K562 (cell line): ENCODE data around the gene PRRT2. TPM values are rescaled to one million over a fixed set of nuclear protein-coding genes. Genes with fewer than 3 reads are reported as not detected.

Experiments used
- ATF7 ChIP-seq: fragments of 450-650 bp; IDR thresholded peaks from 2 replicates; pipeline ENCODE4 v1.7.1; 2014; ENCODE audit warnings: mild to moderate bottlenecking, moderate library complexity
- DMBX1 ChIP-seq: fragments of 250-450 bp; sonication (Bioruptor Pico); IDR thresholded peaks from 2 replicates; pipeline ENCODE4 v1.8.0; 2022; ENCODE audit warnings: inconsistent platforms, mild to moderate bottlenecking, moderate library complexity, borderline replicate concordance
- HDAC1 ChIP-seq, 2 experiments: fragments of 450-650 bp; IDR thresholded peaks; 2 replicates each; pipeline ENCODE4 v1.6.1; 2016 to 2017; ENCODE audit warnings: inconsistent platforms in 1 of 2, mild to moderate bottlenecking in 1 of 2, moderate library complexity in 1 of 2
- KDM4B ChIP-seq, 2 experiments: fragments of 450-650 bp in 1 of 2; sonication (generic) in 1 of 2; IDR thresholded peaks; 2 replicates each; pipeline ENCODE4 v1.6.1; 2016 to 2017; ENCODE audit warnings: borderline replicate concordance in 2 of 2, antibody characterized with exemption in 1 of 2, low read depth in 1 of 2, mild to moderate bottlenecking in 1 of 2
- KLF13 ChIP-seq: fragments of 450-650 bp; IDR thresholded peaks from 2 replicates; pipeline ENCODE4 v1.6.1; 2016; ENCODE audit warnings: missing genetic modification characterization, low read depth, mild to moderate bottlenecking, missing compliant biosample characterization, moderate library complexity, borderline replicate concordance
- MAZ ChIP-seq, 2 experiments: fragments of 450-650 bp in 1 of 2; sonication (generic) in 1 of 2; formaldehyde crosslinking; IDR thresholded peaks in 1 of 2; conservative IDR thresholded peaks in 1 of 2; 2 replicates each; pipeline versions ENCODE4 v1.4.0 to v1.5.0; 2020; ENCODE audit warnings: mild to moderate bottlenecking in 1 of 2, missing genetic modification reagents in 1 of 2
- MTA1 ChIP-seq: fragments of 450-650 bp; IDR thresholded peaks from 2 replicates; pipeline ENCODE4 v1.6.1; 2017; ENCODE audit warnings: borderline replicate concordance
- NONO ChIP-seq, 2 experiments: fragments of 200-400 bp in 1 of 2; fragments of 450-650 bp in 1 of 2; formaldehyde crosslinking in 1 of 2; IDR thresholded peaks; 2 replicates each; pipeline ENCODE4 v1.6.1; 2017; ENCODE audit warnings: low read depth in 2 of 2, mild to moderate bottlenecking in 2 of 2, moderate library complexity in 2 of 2, low read length in 1 of 2
- SMAD3 ChIP-seq: fragments of 450-650 bp; formaldehyde crosslinking; conservative IDR thresholded peaks from 2 replicates; pipeline ENCODE4 v1.4.0; 2020; ENCODE audit warnings: mild to moderate bottlenecking
- TAF15 ChIP-seq: fragments of 200-400 bp; formaldehyde crosslinking; IDR thresholded peaks from 2 replicates; pipeline ENCODE4 v1.6.1; 2017; ENCODE audit warnings: mild to moderate bottlenecking, low read depth, low read length, moderate library complexity
- XRCC4 ChIP-seq: IDR thresholded peaks from one replicate; pipeline ENCODE4 v1.6.1; 2011; ENCODE audit not compliant: insufficient read depth, insufficient read length; ENCODE audit errors: extremely low read depth
- YY1 ChIP-seq, 3 experiments: IDR thresholded peaks; 2 replicates each; pipeline ENCODE4 v1.6.1; 2011; ENCODE audit warnings: low read length in 2 of 3, mild to moderate bottlenecking in 2 of 3, moderate library complexity in 2 of 3, borderline replicate concordance in 1 of 3, control low read depth in 1 of 3, low read depth in 1 of 3; ENCODE audit not compliant: insufficient read depth in 3 of 3, insufficient replicate concordance in 2 of 3, control insufficient read depth in 1 of 3, insufficient read length in 1 of 3; ENCODE audit errors: extremely low read depth in 1 of 3
- ZBTB1 ChIP-seq: sonication (generic); formaldehyde crosslinking; IDR thresholded peaks from 2 replicates; pipeline ENCODE4 v1.8.1; 2023; ENCODE audit warnings: missing genetic modification reagents, low read depth, mild to moderate bottlenecking, borderline replicate concordance
- ZBTB26 ChIP-seq: fragments of 450-650 bp; formaldehyde crosslinking; IDR thresholded peaks from 2 replicates; pipeline ENCODE4 v1.4.0; 2022; ENCODE audit warnings: missing genetic modification characterization
- ZC3H4 ChIP-seq: sonication (generic); formaldehyde crosslinking; IDR thresholded peaks from 2 replicates; pipeline ENCODE4 v1.9.0; 2021; ENCODE audit warnings: missing genetic modification reagents, borderline replicate concordance
- ZFP1 ChIP-seq: fragments of 450-650 bp; formaldehyde crosslinking; IDR thresholded peaks from 2 replicates; pipeline ENCODE4 v1.4.0; 2020; ENCODE audit warnings: mild to moderate bottlenecking, mixed read lengths
- ZNF282 ChIP-seq: sonication (generic); formaldehyde crosslinking; IDR thresholded peaks from 2 replicates; pipeline ENCODE4 v1.8.1; 2023; ENCODE audit warnings: missing genetic modification reagents
- ZNF431 ChIP-seq: sonication (generic); formaldehyde crosslinking; IDR thresholded peaks from 2 replicates; pipeline ENCODE4 v1.8.0; 2022; ENCODE audit warnings: mild to moderate bottlenecking, missing genetic modification reagents
- polyA plus RNA-seq, 8 experiments: library from polyadenylated mRNA; depleted of rRNA in 4 of 8; stranded (reverse) in 5 of 8; unstranded in 3 of 8; fragments of >200 nt; fragmentation: Nextera tagmentation in 2 of 8; fragmentation: Illumina TruSeq in 1 of 8; extraction: Ambion mirVana in 2 of 8; extraction: Trizol in 1 of 8; gene quantifications; 2 replicates each; pipeline versions ENCODE4 v1.2.1 to v1.2.3, GENCODE V29; 2011 to 2014; ENCODE audit warnings: inconsistent platforms in 1 of 8, missing spikeins in 1 of 8
- total RNA-seq, 7 experiments: library from RNA; depleted of rRNA in 6 of 7; stranded (reverse); fragments of >200 nt in 6 of 7; fragmentation: Illumina TruSeq in 2 of 7; extraction: Trizol in 2 of 7; gene quantifications; 2 replicates each; pipeline versions ENCODE4 v1.2.1 to v1.2.3, GENCODE V29; 2011 to 2021; ENCODE audit warnings: low replicate concordance in 1 of 7
- TF ChIP-seq, protein P1 (sequence below): sonication (generic); formaldehyde crosslinking; IDR thresholded peaks from 2 replicates; pipeline ENCODE4 v1.8.1; 2023; ENCODE audit warnings: missing genetic modification reagents, mild to moderate bottlenecking, borderline replicate concordance

PRRT2 gene
- total and polyA plus RNA-seq, 9 of the 15 experiments (the other 6 are each of a cell fraction or from before 2014, with no cell fraction given), result 0.11 to 1.0 (median 0.42) TPM; not detected in 2

DNA sequence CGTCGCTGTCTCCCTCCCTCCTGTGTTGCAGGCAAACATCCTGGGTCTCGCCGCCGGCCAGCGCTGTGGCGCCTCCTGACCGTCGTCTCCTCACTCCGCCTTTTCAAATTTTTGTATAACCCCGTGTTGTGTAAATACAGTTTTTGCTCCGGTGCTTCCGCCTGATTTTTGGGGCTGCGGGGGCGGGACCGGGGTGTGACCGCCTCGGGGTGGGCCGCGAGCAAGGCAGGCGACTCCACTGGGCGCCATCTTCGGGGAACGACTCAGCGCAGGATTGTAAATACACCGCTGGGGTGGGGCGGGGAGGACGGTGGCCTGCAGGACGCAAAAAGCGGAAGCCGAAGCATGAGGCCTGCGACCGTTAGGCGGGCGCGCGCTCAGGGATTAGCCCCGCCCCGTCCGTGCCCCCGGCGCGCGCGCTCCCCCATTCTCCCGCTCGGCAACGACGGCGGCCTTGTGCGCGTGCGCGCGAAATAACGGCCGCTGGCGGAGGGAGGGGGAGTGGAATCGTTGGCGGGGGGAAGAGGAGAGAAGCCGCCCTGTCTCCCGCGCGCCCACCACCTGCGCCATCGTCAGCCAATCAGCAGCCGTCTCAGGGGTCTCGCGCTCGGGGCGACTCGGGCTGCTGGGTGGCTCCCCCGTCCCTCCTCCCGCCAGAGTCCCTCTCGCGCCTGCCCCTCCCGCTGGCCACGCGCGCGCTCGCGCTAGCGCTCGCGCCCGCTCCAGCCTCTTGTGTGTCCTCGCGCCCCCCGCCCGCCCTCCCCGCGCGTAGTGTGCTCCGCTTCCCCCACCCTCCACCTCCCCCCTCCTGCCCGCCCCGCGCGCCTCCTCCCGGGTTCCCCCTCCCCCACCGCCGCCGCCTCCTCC is 6.5 kb upstream of the PRRT2 start (continued):
- TF ChIP-seq YY1 (IDR thresholded peaks at IDR 0.05; ENCODE audit: borderline replicate concordance in 1 of 3, control insufficient read depth in 1 of 3, extremely low read depth in 1 of 3, insufficient read depth in 3 of 3, insufficient read length in 1 of 3, insufficient replicate concordance in 2 of 3, low read depth in 1 of 3, low read length in 2 of 3) (peak; percentile 63 to 98 (median 95)), SMAD3 (CRISPR knock-in tag) (peak; percentile 64), MAZ (CRISPR knock-in tag; conservative IDR thresholded peaks at IDR 0.05 in 1 of 2, IDR thresholded peaks at IDR 0.05 in 1 of 2) (peak; percentile 100), ZNF282 (CRISPR knock-in tag) (no peak), ZFP1 (CRISPR knock-in tag) (0 out of 2 replicates have a peak, but pooled peaks have one; percentile 32), ZBTB26 (CRISPR knock-in tag) (0 out of 2 replicates have a peak, but pooled peaks have one; percentile 8), ZBTB1 (CRISPR knock-in tag) (peak; percentile 66; the same call in 1 of the 2 replicates), TAF15 (no peak), HDAC1 (IDR thresholded peaks at IDR 0.05) (peak in 1 of 2 experiments; percentile 49; a peak in 1 of 4 replicates), XRCC4 (no peak), NONO (IDR thresholded peaks at IDR 0.05; ENCODE audit: low read depth in 2 of 2, low read length in 1 of 2) (peak; percentile 44 to 78; a peak in 3 of 4 replicates), MTA1 (no peak), KLF13 (tag) (peak; percentile 28; the same call in 1 of the 2 replicates), KDM4B (IDR thresholded peaks at IDR 0.05; ENCODE audit: borderline replicate concordance in 2 of 2, low read depth in 1 of 2) (peak in 1 of 2 experiments; percentile 90; a peak in 2 of 4 replicates), DMBX1 (CRISPR knock-in tag) (peak; percentile 83), ZNF431 (CRISPR knock-in tag) (peak; percentile 29; the same call in 1 of the 2 replicates), ZC3H4 (peak; percentile 12; the same call in 1 of the 2 replicates), ATF7 (peak; percentile 83)
- TF ChIP-seq, protein P1, sequence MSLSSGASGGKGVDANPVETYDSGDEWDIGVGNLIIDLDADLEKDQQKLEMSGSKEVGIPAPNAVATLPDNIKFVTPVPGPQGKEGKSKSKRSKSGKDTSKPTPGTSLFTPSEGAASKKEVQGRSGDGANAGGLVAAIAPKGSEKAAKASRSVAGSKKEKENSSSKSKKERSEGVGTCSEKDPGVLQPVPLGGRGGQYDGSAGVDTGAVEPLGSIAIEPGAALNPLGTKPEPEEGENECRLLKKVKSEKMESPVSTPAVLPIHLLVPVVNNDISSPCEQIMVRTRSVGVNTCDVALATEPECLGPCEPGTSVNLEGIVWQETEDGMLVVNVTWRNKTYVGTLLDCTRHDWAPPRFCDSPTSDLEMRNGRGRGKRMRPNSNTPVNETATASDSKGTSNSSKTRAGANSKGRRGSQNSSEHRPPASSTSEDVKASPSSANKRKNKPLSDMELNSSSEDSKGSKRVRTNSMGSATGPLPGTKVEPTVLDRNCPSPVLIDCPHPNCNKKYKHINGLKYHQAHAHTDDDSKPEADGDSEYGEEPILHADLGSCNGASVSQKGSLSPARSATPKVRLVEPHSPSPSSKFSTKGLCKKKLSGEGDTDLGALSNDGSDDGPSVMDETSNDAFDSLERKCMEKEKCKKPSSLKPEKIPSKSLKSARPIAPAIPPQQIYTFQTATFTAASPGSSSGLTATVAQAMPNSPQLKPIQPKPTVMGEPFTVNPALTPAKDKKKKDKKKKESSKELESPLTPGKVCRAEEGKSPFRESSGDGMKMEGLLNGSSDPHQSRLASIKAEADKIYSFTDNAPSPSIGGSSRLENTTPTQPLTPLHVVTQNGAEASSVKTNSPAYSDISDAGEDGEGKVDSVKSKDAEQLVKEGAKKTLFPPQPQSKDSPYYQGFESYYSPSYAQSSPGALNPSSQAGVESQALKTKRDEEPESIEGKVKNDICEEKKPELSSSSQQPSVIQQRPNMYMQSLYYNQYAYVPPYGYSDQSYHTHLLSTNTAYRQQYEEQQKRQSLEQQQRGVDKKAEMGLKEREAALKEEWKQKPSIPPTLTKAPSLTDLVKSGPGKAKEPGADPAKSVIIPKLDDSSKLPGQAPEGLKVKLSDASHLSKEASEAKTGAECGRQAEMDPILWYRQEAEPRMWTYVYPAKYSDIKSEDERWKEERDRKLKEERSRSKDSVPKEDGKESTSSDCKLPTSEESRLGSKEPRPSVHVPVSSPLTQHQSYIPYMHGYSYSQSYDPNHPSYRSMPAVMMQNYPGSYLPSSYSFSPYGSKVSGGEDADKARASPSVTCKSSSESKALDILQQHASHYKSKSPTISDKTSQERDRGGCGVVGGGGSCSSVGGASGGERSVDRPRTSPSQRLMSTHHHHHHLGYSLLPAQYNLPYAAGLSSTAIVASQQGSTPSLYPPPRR (CRISPR knock-in tag), result 0 out of 2 replicates have a peak, but pooled peaks have one; percentile 64
